NB4 (cell line): ENCODE measurements around the gene HPCAL1.
"Not testable (repeated sequence)": the region's sequence is repeated elsewhere in the genome, so short reads cannot be mapped to it uniquely, and the experiment has no call there.

ENCODE experiments used
- DNase-seq: peaks from one replicate; pipeline ENCODE4 v3.0.0; 2010; ENCODE audit warnings: low read depth
- H3K4me3 ChIP-seq: one replicate; pipeline ENCODE4 v1.5.1; 2011; ENCODE audit warnings: mild to moderate bottlenecking, low read depth, low read length, moderate library complexity
- MYC ChIP-seq: IDR thresholded peaks from 2 replicates; pipeline ENCODE4 v1.6.1; 2011; ENCODE audit warnings: low read depth, low read length
- POLR2A ChIP-seq: IDR thresholded peaks from 2 replicates; pipeline ENCODE4 v1.6.1; 2011; ENCODE audit warnings: mild to moderate bottlenecking; ENCODE audit not compliant: insufficient read length; ENCODE audit errors: extremely low read depth
- TF ChIP-seq, protein P1 (sequence below): IDR thresholded peaks from one replicate; pipeline ENCODE4 v1.5.1; 2012; ENCODE audit warnings: low read depth, low read length
- TF ChIP-seq, protein P2 (sequence below): IDR thresholded peaks from 2 replicates; pipeline ENCODE4 v1.6.1; 2011; ENCODE audit warnings: low read depth, low read length

The HPCAL1 gene

DNA sequence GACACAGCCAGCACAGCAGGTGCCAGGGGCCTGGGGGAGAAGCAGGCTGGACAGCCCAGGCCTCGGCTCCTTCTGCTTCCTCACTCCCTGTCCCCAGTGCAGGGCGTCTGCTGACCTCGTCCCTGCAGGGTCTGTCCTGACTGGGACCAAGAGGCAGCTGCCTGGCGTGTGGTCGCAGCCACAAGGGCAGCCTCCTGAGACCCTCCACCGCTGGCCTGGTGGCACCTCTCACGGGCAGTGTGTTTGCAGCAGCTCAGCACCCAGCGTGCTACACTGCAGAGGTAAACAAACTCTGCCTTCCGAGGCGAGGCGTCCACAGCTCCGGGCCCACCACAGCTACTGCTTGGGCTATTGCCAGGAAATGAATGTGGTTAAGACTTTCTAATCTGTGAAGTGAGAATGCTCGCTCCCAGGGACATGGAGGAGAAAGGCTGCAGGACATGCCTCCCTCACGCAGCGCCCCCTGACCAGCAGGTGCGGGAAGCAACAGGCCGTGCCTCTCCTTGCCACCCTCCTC is 46.1 kb upstream of the HPCAL1 start:
- no peak for DNase-seq
- H3K4me3 ChIP-seq = no peak overlapping the region
- TF ChIP-seq POLR2A (no peak), MYC (no peak)
- TF ChIP-seq, protein P1, sequence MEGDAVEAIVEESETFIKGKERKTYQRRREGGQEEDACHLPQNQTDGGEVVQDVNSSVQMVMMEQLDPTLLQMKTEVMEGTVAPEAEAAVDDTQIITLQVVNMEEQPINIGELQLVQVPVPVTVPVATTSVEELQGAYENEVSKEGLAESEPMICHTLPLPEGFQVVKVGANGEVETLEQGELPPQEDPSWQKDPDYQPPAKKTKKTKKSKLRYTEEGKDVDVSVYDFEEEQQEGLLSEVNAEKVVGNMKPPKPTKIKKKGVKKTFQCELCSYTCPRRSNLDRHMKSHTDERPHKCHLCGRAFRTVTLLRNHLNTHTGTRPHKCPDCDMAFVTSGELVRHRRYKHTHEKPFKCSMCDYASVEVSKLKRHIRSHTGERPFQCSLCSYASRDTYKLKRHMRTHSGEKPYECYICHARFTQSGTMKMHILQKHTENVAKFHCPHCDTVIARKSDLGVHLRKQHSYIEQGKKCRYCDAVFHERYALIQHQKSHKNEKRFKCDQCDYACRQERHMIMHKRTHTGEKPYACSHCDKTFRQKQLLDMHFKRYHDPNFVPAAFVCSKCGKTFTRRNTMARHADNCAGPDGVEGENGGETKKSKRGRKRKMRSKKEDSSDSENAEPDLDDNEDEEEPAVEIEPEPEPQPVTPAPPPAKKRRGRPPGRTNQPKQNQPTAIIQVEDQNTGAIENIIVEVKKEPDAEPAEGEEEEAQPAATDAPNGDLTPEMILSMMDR = no peak
- TF ChIP-seq, protein P2, sequence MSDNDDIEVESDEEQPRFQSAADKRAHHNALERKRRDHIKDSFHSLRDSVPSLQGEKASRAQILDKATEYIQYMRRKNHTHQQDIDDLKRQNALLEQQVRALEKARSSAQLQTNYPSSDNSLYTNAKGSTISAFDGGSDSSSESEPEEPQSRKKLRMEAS = no peak

DNA sequence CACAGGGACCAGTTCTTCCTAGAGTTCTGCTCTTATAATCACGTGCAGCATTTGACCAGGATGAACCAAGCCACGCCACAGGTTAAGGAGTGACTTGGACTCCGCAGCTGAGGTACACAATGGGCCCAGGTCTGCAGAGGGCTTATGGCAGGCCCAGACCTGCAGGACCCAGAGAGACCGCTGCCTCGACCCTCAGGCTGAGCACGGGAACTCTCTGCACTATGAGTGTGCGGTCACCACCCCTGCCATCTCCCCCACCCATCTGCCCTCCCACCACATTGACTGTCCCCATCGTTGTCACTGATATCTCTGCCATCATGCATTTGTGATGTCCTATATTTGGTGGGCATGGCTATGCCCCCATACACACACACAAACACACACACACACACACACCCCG is 45.7 kb upstream of the HPCAL1 start:
- no peak overlapping the region for H3K4me3 ChIP-seq
- no peak for TF ChIP-seq MYC
- TF ChIP-seq, protein P1 = no peak
- TF ChIP-seq POLR2A = no peak
- no peak for DNase-seq

DNA sequence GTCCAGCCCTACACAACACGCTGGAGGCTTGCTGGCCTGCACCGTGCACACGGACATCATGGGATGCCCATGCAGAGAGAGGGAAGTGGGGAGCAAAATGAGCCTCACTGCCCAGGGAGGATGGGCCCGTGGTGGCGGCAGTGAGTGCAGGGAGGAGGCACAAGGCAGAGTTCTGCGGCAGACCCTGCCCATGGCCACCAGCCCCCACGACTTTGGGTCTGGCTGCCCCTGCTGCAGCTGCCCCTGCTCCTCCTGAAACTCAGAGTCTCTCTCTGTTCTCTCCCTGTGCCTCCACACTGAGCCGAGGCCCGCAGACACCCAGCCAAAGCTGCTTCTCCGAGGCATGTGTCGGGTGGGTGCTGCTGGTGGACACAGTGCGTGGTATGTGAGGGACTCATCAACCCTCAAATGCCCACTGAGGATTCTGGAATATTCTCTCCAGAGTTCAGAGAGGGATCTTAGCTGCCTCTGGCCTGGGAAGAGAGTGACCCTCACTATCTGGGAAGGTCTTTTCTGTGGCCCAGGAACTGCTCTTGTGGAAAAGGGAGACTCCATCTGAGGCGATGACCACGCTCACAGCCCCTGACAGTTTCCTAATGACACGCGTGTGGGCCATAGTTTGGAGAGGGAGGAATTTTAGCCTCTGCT is 45.1 kb upstream of the HPCAL1 start:
- DNase-seq = no peak
- no peak overlapping the region for H3K4me3 ChIP-seq
- TF ChIP-seq POLR2A (no peak), MYC (no peak)
- TF ChIP-seq, protein P1 = no peak
- TF ChIP-seq, protein P2 = no peak

DNA sequence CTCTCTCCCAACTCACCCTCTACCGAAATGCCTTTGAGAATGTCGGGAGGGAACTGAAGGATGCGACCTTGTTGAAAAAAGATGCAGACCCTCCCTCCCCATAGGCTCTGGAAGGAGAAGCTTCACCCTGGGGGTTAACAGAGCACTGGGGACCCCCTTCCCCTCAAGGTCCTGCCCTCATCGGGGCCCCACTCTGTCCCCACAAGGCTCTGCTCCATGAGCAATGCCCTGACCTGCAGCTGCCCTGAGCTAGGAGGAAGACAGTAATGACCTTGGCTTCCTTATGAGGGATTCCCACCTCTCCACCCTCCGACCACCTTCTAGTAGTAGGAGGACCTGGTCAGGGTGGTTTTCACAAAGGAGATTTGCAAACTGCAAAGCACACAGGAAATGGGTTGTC is 44.4 kb upstream of the HPCAL1 start:
- DNase-seq = no peak
- TF ChIP-seq, protein P2 = no peak
- TF ChIP-seq MYC (no peak), POLR2A (no peak)
- TF ChIP-seq, protein P1 = no peak
- no peak overlapping the region for H3K4me3 ChIP-seq

DNA sequence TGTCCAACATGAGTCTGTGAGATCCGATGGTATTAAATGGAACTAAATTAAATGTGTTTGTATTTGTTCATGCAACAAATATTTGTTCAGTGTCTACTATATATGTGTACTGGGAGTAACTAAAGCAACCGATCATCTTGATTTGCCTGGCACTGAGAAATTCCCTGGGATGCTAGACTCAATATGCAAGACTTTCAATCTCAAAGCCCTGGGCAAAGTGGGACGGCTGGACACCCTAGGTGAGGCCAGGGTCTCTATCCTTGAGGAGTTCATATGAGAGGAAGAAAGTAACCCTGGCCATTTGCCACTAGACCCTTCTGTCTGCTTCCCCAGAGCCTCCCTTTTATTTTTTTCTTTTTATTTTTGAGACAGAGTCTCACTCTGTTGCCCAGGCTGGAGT is 44.0 kb upstream of the HPCAL1 start:
- TF ChIP-seq POLR2A (no peak), MYC (no peak)
- TF ChIP-seq, protein P2 = no peak
- TF ChIP-seq, protein P1 = no peak
- no peak overlapping the region for H3K4me3 ChIP-seq
- no peak for DNase-seq

DNA sequence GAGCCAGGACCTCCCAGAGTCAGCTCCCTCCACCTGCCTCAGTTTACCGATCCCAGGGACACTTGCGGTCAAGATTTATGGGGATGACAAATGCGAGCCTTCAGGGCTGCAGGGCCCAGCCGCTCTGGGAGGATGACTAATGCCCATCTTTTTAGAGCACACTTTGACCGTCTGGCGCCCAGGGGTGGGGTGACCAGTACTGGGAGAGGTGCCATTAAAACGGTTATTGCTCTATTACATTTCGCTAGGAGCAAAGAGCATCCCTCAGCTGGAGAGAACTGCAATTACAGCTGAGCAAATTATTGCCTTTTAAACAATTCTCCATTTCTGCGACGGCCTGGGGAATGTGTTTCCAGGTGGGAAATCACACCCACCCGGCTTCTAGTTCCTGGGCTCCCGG is 42.6 kb upstream of the HPCAL1 start:
- no peak for DNase-seq
- TF ChIP-seq, protein P2 = no peak
- no peak for TF ChIP-seq MYC
- TF ChIP-seq POLR2A = no peak
- TF ChIP-seq, protein P1 = no peak
- no peak overlapping the region for H3K4me3 ChIP-seq

DNA sequence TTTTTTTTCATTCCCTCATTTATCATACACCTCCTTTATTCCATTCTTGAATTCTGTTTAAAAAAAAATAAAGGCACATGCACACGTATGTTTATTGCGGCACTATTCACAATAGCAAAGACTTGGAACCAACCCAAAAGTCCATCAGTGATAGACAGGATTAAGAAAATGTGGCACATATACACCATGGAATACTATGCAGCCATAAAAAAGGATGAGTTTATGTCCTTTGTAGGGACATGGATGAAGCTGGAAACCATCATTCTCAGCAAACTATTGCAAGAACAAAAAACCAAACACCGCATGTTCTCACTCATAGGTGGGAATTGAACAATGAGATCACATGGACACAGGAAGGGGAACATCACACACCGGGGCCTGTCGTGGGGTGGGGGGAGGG is 39.2 kb upstream of the HPCAL1 start:
- H3K4me3 ChIP-seq, DNase-seq: not testable (repeated sequence)
